Measurements from ENCODE around the gene ANKRD42.

- TF ChIP-seq CTCF (IDR thresholded peaks at IDR 0.05; ENCODE audit: borderline replicate concordance, extremely low read depth, low read length, poor library complexity, severe bottlenecking), result no peak
- TF ChIP-seq EZH2 (IDR thresholded peaks at IDR 0.05; ENCODE audit: borderline replicate concordance, low read depth, low read length, severe bottlenecking), result no peak
These were observed 84.8 kb downstream of the ANKRD42 start for GRCh38 chr11:83278351-83278750.

Measured in DND-41 (cell line).